HFF-Myc (cell line): Measurements from ENCODE around the gene DOCK1.

Experiments
- DNase-seq: peaks from one replicate; pipeline ENCODE4 v3.0.0-alpha.2; 2011; ENCODE audit warnings: low read depth; ENCODE audit errors: extremely low read depth
- H3K4me3 ChIP-seq: replicated peaks from 2 replicates; pipeline ENCODE4 v1.5.1; 2011; ENCODE audit warnings: low read depth, mild to moderate bottlenecking, control low read depth, low read length
- TF ChIP-seq, protein P1 (sequence below): IDR thresholded peaks from 2 replicates; pipeline ENCODE4 v1.5.1; 2012; ENCODE audit warnings: mild to moderate bottlenecking, low read depth, low read length, control low read depth; ENCODE audit errors: missing control alignments

DOCK1 gene

DNA sequence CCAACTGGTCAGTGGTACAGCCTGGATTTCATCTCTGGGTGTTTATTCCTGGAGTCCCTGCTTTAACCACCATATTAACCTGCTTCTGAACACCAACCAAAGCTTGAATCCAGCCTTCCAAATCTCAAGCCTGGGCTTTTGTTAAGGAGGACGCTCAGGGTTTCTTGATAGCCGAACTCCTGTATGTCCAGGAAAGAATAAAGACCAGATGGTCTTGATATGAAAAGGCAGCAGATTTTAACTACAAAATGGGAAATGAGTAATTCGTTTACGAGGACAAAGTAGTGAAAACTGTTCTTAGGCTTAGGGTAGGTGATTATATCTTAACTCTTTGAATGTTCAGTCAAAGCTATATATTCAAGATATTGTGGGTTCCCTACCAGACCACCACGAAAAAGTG, 420.3 kb downstream of the DOCK1 start:
- H3K4me3 ChIP-seq, result no peak overlapping the region
- TF ChIP-seq, protein P1, sequence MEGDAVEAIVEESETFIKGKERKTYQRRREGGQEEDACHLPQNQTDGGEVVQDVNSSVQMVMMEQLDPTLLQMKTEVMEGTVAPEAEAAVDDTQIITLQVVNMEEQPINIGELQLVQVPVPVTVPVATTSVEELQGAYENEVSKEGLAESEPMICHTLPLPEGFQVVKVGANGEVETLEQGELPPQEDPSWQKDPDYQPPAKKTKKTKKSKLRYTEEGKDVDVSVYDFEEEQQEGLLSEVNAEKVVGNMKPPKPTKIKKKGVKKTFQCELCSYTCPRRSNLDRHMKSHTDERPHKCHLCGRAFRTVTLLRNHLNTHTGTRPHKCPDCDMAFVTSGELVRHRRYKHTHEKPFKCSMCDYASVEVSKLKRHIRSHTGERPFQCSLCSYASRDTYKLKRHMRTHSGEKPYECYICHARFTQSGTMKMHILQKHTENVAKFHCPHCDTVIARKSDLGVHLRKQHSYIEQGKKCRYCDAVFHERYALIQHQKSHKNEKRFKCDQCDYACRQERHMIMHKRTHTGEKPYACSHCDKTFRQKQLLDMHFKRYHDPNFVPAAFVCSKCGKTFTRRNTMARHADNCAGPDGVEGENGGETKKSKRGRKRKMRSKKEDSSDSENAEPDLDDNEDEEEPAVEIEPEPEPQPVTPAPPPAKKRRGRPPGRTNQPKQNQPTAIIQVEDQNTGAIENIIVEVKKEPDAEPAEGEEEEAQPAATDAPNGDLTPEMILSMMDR, result no peak
- DNase-seq, result no peak

DNA sequence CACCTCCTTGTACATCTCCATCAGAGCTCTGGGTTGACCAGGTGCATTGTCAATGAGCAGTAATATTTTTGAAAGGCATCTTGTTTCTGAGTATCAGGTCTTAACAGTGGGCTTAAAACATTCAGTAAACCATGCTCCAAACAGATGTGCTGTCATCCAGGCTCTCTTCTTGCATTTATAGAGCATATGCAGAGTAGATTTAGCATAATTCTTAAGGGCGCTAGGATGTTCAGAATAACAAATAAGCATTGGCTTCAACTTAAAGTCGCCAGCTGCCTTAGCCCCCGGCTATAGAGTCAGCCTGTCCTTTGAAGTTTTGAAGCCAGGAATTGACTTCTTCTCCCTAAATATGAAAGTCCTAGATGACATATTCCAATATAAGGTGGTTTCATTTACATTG, 421.7 kb downstream of the DOCK1 start:
- H3K4me3 ChIP-seq, result no peak overlapping the region
- TF ChIP-seq, protein P1, result no peak
- DNase-seq, result no peak

DNA sequence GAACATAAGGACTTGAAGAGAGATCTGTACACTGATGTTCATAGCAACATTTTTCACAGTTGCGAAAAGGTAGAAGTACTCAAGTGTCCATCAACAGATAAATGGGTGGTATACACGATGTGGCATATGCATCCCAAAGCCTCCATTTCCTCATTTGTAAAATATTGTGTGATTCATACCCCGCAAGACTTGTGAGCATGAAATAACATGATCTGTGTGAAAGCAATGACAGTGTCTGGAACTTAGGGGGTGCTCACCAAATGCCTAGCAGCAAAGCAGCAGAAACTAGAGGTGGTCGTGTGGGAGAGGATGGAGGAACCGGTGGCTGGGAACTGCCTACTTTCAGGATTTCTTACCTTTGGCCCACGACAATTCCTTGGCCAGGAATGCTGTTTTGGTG, 426.5 kb downstream of the DOCK1 start:
- no peak overlapping the region for H3K4me3 ChIP-seq
- no peak for DNase-seq
- TF ChIP-seq, protein P1, result no peak

DNA sequence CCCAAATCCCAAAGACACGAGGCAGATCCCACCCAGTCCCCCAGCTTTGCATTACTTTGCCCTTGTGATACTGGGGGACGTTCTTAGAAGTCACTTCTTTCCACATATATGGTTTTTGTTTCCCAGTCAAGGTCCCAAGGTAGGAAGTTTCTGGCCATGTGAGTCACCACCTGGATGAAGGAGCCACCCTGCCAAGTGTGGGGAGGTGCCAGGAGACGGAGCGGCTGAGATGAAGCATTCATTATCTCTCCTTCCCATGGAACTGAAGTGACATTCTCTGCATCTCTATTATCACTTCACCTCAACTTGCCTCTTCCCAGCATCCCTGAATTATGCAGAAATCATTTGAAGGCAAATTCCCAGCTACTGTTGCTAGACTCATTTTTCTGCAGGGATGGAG, 427.4 kb downstream of the DOCK1 start:
- TF ChIP-seq, protein P1, result no peak
- no peak for DNase-seq
- H3K4me3 ChIP-seq, result no peak overlapping the region

DNA sequence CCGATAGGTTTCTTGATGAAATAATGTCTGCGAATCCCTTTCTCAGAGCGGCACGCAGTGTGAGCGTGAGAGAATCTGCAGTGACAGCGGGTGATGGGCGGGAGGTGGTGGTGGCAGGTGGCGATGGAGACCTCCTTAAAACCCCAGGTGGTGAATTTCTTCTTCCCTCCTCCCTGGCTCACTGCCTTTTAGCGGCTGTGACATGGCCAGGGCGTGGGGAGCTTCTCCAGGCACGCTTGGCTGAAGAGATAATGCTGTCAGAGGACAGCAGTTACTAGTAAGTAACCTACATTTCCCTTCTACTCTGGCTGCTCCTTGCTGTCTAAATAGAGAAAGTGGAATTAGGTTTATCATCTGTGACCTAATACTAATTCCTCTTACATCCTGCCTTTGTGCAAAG, 432.6 kb downstream of the DOCK1 start:
- TF ChIP-seq, protein P1, result no peak
- DNase-seq, result no peak
- no peak overlapping the region for H3K4me3 ChIP-seq

DNA sequence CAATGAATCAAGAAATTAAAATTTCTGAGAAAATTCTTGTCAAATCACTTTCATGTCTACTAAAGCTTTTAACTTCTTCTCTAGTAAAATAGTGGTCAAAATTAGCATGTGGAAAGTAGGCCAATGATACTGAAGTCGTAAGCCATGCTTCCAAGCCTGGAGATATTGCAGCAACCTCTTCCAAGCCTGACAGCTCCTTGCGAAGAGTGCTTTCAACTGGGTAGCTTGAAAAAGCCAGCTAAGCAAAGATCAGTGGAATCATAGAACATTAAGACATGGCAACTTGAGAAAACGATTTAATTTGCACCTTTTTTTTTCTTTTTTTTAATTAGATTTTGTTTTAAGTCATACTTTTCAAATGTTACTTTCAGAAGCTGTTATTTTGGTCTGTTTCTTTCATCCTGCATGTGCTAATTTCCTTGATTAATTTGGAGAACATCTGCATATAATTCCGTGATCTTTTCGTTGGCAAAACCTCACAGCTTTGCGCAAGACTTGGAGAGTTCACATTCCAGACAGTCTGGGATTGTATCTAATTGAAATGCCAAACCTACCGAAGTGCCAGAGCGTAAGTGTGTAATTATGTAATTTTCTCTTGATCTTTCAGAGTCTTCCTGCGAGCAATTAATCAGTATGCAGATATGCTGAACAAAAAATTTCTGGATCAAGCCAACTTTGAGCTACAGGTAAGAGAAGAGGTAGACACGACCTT, 433.3 kb downstream of the DOCK1 start:
- TF ChIP-seq, protein P1, result no peak
- no peak for DNase-seq
- no peak overlapping the region for H3K4me3 ChIP-seq

DNA sequence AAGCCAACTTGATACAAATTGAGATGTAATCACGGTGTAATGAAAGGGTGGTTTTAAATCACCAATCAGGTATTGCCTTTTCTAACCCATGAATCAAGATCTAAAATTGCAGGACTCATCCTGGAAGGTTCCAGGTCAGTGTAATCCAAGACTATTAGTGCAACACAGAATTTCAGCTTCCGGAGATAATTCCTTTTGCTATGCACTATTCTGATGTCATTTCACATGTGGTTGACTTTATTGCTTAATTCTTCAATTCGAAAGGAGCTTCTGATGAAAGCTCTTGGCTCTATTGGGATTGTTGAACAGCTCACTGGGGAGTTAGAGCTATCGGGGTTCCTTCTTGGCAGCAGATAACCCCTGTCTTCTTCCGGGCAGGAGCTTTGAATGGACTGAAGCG, 438.6 kb downstream of the DOCK1 start:
- TF ChIP-seq, protein P1, result no peak
- DNase-seq, result no peak
- H3K4me3 ChIP-seq, result no peak overlapping the region
